A549 treated with GW870086 at 1 μM for 4 hours (cell line): ENCODE results near the gene RHOA. TPM values are rescaled to one million over a fixed set of nuclear protein-coding genes. Genes with fewer than 3 reads are reported as not detected.

ENCODE experiments used
- total RNA-seq: library from RNA; stranded (reverse); fragments of 200-300 nt; extraction: Qiagen RNA extraction; gene quantifications from 5 replicates; pipeline ENCODE4 v1.2.3, GENCODE V29; 2022; ENCODE audit warnings: low read depth

RHOA gene
- 453 to 522 TPM (median 468 TPM) in 5 replicates for total RNA-seq

DNA sequence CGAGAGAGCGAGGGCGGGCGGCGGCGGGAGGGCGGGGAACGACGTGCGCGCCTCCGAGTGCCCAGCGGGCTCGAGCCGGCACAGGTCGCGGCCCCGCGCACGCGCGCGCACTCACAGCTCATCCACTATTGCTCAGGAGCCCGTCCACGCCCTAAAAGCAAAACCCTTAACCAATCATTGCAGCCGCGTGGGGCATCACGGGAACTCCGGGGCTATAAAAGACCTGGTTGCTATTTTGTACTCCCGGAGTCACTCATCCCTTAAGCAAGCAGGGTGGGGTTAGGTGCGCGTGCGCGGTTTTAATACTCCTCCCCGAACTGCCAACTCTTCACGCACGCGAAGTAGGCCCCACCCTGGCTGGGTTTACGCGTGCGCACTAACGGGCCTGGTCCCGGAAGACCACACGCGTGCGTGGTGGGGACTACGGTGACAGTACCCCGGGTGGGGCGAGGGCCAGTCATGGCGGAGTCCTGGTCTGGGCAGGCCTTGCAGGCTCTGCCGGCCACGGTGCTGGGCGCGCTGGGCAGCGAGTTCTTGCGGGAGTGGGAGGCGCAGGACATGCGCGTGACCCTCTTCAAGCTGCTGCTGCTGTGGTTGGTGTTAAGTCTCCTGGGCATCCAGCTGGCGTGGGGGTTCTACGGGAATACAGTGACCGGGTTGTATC is at the start of gene RHOA, which contains the start of gene TCTA:
RHOA (minus strand) TSS at position 9 of the 664 bp plus-strand sequence. CDS start 36,387 bp downstream, outside the sequence.
TCTA (plus strand) TSS at position 456 of the 664 bp plus-strand sequence; CDS start at position 460, 4 bp downstream.

GRCh38 chr3:49422379-49423248 is 10.8 kb upstream of the RHOA start, which contains the start of gene AMT:
Gene AMT, minus strand, starts transcription at chr3:49422473. Its CDS starts 23 bp downstream, at chr3:49422450.

GRCh38 chr3:49358217-49358883 is 53.4 kb downstream of the RHOA start, which contains the start of gene GPX1:
Gene GPX1, minus strand, starts transcription at chr3:49358353. Its CDS starts 75 bp downstream, at chr3:49358278.

DNA sequence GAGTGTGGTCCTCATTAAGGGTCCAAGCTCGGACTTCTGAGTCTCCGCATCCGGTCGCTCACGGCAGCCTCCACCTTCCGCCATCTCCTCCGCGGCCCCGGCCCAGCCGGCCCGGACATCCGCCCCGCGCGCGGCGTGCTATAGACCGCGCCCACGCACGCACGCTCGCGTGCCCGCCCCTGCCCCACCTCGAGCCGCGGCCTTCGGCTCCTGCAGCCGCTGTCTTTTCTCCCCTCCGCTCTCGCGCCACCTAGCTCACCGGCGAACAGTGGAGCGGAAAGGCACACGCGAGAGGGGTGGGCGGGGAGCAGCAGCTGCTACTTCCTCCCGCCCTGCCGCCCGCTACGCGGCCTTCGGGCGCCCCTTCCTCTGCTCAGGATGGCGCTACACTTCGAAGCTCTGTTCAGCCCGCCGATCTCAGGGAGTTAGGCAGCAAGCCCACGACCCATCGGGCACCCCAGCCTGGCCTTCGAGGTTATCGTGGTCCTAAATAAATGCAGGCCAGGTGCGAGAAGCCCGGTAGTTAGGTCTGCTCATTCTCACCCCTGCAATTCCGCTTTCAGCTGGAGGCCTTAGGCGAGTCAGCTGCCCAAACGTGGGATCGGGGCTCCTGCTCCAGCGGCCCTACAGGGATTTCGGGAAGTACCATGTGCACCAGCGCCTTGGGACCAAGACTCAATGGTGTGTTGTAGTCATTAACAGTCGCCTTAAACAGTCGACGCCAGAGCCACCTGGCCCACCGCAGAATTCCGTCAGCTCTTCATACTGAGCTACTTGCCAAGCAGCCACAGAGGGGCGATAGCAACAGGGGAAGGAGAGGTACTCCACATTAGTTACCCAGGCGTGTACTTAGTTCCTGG is 71.6 kb downstream of the RHOA start, which contains the start of gene USP4:
USP4 (minus strand) TSS at position 113 of the 860 bp plus-strand sequence; CDS start at position 84, 29 bp downstream.

Other genes starting within 250 kb of the RHOA start
- 11.0 to 14.9 TPM (median 12.2 TPM) in 5 replicates for gene CCDC71, start 245.6 kb downstream of the RHOA start, total RNA-seq
- gene KLHDC8B, start 240.4 kb downstream of the RHOA start, total RNA-seq, result 4.6 to 6.7 TPM (median 4.9 TPM) in 5 replicates
- 1.5 to 2.1 TPM (median 1.8 TPM) in 5 replicates for gene C3orf62, start 134.7 kb downstream of the RHOA start, total RNA-seq
- 11.7 to 14.8 TPM (median 14.7 TPM) in 5 replicates for gene USP4, start 71.9 kb downstream of the RHOA start, total RNA-seq
- gene GPX1, start 53.6 kb downstream of the RHOA start, total RNA-seq, result 277 to 306 TPM (median 292 TPM) in 5 replicates
- 20.6 to 24.3 TPM (median 22.0 TPM) in 5 replicates for gene TCTA, start 447 bp upstream of the RHOA start, total RNA-seq
- 0.19 to 0.60 TPM (median 0.42 TPM) in 5 replicates for gene AMT, start 10.5 kb upstream of the RHOA start, total RNA-seq
- gene NICN1, start 17.3 kb upstream of the RHOA start, total RNA-seq, result 5.1 to 7.0 TPM (median 6.2 TPM) in 5 replicates
- 45.8 to 67.0 TPM (median 60.6 TPM) in 5 replicates for gene DAG1, start 58.3 kb upstream of the RHOA start, total RNA-seq
- gene BSN, start 142.5 kb upstream of the RHOA start, total RNA-seq, result 0.05 to 0.22 TPM (median 0.15 TPM) in 5 replicates